CD4-positive, alpha-beta T cell treated with Interferon gamma for 1 hour (primary cell): ENCODE measurements around the gene ADGRD1.

Source experiments
- DNase-seq: peaks from one replicate; pipeline ENCODE4 v3.0.0-alpha.2; 2020

ADGRD1 gene

DNA sequence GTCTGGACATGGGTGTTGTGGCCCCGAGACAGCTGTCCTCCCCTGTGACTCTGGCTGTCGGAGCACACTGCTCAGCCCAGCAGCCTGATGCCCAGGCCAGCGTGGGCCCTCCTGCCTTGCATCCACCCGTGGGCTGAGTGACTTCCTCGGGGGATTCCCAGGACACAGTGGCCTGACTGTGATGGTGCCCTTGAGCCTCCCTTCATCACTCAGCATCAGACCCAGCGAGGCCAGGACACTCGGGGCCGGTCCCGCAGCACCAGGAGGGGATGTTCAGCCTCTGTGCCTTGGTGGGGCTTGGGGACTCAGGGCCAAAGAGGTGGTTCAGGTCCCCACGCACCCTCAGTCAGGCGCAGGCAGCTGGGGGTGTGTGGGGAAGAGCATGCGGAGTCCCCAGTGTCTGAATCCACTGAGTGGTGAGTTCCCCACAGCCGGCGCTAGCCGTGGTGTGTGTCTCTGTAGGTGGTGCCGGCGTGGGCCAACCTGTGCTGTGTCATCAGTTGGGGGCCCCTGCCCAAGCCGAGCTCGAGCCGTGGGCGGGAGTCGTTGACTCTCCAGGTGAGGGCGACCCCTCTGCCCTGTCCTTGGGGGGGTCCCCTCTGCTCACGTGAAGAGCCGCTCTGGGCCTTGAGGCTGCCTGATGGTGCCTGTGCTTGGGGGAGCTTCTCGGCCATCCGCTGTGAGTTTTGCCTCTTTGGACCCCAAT lies 185.8 kb downstream of the ADGRD1 start:
- DNase-seq: no peak

- DNase-seq: no peak
Observed at GRCh38 chr12:131140069-131140435, 186.3 kb downstream of the ADGRD1 start.

DNA sequence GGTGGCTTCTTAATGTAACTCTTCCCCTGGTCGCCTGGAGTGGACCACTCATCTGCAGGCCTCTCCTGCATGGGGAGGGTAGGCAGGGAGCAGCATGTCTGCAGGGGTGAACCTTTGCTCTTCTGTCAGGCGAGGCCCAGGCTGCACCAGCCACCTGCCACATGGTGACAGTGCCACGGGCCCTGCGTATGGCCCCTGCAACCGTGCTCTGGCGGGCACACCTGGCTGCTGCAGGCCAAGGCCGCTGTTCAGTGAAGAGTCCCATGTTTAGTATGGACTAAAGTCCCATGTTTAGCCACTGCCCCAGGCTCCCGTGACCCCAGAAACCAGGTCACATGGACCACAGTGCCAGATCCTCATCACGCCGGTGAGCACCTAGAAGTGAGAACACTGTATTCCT lies 187.0 kb downstream of the ADGRD1 start:
- DNase-seq: no peak

DNA sequence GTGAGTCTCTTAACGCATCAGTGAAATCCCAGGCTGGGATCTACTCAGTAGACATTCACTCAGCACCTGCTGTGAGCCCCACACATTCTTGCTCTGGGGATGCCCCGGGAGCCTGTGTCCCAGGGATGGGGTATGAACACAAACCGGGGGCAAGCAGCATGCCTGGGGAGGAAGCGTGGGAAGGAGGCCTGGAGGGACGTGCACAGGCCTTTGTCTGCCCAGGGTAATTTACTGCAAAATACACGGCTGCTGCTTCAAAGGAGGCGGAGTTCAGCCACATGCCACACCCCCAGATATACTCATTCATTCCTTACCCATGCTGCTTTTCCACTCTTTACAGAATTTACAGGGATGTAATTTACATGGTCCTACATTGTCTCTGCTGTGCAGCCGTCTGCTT lies 187.8 kb downstream of the ADGRD1 start:
- DNase-seq: no peak

- DNase-seq: no peak
Observed at GRCh38 chr12:131142891-131143657, 189.4 kb downstream of the ADGRD1 start.

DNA sequence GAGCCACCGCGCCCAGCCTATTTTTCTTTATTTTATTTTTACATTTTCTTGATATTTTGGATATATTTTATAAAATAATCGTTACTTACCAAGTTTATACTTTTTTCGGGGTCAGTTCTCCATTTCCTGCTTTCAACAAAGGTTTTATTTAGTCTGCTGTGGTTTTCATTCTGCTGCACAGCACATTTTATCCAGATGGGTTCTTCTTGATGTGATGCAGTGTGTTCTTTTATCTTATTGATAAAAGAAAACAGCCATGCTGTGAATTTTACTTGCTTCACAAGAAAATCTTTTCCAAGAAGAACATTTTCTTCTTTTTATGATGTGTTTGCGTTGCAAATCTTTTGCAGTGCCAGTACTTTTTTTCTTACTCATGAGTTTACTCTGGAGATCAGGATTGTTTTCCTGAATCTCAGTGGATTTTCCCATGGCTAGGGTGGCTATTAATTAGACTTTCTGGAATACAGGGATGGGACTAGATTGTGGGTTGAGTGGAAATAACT lies 192.5 kb downstream of the ADGRD1 start:
- no peak for DNase-seq

DNA sequence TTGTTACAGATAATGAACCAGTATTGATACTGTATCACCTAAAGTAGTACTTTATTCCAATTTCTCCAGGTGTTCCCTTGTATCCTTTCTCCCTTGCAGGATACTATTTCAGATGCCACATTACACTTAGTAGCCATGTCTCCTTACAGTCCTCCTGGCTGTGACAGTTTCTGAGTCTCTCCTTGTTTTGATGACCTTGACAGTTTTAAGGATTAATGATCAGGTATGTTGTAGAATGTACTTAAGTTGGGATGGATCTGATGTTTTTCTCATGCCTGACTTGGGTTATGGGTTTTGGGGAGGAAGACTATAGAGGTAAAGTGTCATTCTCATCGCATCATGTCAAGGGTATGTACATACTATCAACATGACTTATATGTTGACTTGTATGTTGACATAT lies 193.6 kb downstream of the ADGRD1 start:
- DNase-seq: no peak

GRCh38 chr12:131147894-131148293 lies 194.2 kb downstream of the ADGRD1 start:
- no peak for DNase-seq

DNA sequence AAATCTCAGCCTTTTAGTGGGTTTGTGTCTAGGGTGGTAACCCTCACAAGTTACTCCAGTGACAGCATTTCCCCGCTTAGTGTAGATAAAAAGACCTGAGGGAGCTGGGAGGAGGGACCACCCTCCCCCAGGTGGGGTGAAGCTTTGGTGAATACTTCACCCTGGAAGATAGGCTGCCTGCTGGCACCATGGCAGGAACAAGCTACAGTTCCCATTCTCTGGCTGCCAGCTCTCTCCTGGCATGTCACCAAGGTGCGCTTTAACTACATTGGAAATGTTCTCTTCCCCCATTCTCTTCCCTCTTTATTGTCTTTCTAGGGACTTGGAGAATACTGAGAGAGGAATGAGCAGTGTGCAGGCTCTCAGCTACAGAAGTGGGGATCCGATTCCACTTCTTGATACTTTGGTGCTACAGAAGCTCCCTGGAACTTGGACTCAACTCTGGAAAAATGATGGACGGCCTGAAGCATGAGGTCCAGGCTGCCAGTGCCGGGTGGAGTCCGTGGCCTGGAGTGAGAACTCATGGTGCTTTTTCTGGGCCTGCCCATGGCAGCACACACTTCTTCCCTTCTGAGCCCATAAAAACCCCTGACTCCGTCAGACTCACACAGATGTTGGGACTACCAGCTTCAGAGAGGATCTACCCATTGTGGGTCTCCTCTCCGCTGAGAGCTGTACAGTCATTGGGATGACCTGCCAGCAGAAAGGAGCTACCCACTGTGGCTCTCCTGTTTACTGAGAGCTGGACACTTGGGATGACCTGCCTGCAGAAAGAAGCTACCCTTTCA lies 198.0 kb downstream of the ADGRD1 start:
- no peak for DNase-seq

- no peak for DNase-seq
Observed at GRCh38 chr12:131152587-131152986, 198.9 kb downstream of the ADGRD1 start.

GRCh38 chr12:131153016-131153415 lies 199.3 kb downstream of the ADGRD1 start:
- DNase-seq: no peak

- DNase-seq: no peak
Observed at GRCh38 chr12:131153956-131154355, 200.2 kb downstream of the ADGRD1 start.

GRCh38 chr12:131155131-131155530 lies 201.4 kb downstream of the ADGRD1 start:
- DNase-seq: no peak

DNA sequence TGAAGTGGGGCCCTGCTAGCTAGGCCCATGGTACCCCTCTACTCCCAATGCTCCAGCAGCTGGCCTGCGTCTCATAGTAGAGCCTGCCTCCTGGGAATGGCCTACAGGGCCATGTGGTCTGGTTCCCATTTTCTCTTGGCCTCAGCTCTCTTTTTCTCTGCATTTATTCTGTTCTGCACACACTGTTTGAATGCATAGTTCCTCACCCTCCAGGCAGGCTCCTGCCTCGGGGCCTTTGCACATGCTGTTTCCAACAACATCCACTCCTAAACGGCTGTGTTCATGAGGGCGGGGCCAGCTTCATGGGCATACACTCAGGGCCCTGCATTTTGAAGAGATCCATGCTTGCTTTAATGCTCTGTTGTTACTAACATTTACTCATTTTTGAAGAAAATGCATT lies 204.0 kb downstream of the ADGRD1 start:
- DNase-seq: no peak

DNA sequence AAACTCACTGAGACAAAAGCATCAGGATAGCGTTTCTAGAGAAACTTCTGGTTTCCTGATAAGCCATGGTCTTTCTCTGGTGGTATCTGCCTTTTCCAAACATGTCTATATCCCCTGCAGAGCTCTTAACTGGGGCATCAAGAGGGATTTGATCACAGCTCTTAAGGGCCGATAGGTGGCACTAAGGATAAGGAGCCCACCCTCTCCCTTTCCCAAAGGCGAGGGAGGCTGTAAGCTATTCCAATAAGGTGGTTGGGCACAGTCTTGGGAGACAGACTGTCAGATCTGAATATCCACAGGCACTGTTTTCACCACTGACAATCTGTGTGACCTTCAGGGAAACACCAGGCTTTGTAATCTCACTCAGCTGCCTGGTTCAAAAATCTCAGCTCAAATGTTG lies 206.0 kb downstream of the ADGRD1 start:
- DNase-seq: no peak

- no peak for DNase-seq
Observed at GRCh38 chr12:131162113-131162512, 208.4 kb downstream of the ADGRD1 start.

DNA sequence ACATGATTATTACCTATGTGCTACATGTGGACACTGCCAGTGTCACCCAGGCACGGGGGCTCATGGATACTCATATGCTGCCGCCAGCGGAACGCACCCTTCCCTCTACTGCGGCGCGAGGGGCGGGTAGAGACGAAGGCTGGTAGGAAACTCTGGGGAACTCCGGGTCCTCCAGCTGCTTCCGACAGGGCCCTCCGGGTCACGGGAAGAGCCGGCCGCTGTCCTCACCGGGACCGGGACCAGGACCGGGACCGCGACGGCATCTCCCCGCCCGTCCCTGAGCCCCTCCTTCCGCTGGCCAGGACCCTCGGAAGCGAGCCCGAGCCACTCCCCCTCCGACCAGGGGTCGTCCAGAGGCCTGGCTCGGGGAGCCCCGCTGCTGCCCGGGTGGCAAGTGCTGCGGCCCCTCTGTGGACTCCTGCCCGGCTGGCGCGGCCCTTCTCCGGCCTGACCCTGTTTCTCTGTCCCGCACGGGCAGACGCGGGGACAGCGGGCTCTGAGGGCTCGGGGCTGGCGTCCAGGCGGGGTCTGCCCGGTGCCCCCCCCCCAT lies 209.6 kb downstream of the ADGRD1 start:
- DNase-seq: no peak

DNA sequence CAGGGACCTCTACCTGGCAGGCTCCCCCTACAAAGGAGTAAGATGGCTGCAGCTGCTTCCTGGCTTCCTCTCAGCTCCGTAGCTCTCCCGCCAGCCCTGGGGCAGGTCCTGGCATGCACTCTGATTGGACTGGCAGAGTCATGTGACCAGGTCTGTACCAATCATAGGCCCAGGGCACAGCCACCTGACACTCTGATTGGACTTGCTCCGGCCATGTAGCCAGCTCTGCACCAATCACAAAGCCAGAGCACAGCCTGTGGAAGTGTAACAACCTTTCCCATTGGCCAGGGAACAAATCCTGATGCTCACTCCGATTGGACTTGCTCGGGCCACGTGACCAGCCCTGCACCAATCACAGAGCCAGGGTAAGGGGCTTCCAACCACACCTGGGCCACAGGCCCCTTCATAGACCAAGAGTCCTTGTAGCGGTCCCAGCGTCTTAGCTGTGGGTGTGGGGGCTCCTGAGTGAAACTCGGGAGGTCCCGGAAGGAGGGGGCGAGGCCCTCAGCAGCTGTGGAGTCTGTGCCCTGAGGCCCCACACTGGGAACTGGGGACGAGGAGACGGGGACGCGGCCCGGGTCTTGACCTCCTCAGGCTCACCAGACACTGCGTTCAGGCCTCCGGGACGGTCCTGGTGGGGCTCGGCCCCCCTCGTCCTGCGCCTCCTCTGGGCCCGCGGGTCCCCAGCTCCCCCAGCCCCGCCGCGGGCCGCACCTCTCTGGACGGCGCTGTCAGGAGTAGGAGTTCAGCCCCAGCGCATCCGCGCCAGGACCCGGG lies 210.6 kb downstream of the ADGRD1 start:
- no peak for DNase-seq

DNA sequence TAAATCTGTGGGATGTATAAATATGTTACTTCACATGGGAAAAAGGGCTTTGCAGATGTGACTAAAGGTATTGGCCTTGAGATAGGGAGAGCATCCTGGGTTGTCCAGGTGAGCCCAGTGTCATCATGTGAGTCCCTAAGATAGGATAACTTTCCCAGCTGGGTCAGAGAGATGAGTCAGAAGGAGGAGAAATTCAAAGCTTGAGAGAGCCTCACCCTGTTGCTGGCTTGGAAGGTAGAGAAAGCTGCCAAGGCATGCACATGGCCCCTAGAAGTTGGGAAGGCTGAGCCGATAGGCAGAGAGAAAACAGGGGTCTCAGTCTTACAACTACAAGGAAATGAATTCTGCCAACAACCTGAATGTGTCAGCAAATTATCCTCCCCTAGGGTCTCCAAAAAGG lies 213.0 kb downstream of the ADGRD1 start:
- DNase-seq: no peak

DNA sequence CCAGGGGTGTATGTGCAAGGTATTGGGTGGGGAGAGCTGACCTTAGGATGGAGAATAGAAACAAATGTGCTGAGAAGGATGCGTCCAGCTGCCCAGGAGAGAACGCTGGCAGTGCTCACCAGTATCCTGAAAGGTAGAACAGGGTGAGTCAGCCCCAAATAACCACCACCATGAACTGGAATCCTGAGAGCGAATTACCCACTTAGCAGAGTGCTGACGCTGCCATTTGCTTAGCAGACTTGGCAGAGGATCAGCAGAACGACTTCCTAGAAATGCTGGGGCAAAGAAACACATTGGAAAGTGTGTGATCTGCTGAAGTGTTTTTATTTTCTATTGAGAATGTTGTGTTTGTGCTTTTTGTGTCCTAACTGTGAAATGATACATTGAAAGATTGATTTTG lies 213.6 kb downstream of the ADGRD1 start:
- no peak for DNase-seq

- DNase-seq: no peak
Observed at GRCh38 chr12:131171029-131171428, 217.3 kb downstream of the ADGRD1 start.

DNA sequence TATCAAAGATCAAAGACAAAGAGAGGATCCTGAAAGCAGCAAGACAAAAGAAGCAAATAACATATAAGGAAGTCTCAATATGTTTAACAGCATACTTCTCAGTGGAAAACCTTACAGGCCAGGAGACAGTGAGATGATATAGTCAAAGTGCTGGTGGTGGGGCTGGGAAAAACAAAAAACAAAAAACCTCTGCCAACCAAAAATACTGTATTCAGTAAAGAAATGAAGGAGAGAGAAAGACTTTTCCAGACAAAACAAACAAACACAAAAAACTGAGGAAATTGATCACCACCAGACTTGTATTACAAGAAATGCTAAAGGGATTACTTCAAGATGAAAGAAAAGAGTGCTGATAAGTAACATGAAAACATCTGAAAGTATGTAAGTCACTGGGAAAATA lies 221.2 kb downstream of the ADGRD1 start:
- DNase-seq: no peak

DNA sequence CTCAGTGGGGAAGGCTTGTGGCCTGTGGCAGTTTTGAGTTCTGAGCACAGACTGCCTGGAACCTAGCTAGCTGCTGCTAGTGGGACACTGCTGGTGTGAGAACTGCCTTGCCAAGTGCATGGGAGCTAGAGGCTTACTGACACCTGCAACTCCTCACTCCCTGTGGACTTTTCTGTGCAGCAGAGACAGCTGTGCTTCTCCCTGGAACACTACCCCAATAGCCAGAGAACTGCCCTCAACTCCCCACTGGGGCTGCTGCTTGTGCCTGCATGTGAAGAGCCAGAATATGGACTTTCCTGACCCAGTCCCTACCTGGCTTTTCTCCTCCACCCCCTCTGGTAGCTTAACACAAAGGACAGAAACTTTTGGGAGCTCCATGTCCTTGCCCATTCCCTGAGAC lies 222.6 kb downstream of the ADGRD1 start:
- DNase-seq: no peak
